NCI-H345 (cell line): ENCODE data around the gene TAGLN2.

Source experiments
- DNase-seq: peaks from one replicate; lab custom pipeline; 2025; lab: John Stamatoyannopoulos, UW

The TAGLN2 gene

DNA sequence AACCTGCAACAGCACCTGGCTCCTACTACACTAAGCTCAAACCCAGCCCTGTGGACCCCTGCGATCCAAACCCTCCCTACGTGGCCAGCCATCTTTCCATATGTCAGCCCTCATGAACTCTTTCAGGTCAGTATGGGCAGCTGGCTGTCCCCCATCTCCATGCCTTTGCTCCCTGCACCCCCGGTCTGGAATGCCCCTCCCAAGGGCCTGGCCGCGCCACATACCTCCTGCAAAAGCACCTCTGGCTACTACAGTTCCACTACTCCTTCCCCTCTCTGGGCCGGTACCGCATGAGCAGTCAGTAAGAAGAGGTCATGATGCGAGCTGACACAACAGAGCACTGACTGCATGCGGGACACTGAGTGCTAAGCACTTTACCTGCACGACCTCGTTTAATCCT lies 10.0 kb upstream of the TAGLN2 start:
- no peak for DNase-seq

DNA sequence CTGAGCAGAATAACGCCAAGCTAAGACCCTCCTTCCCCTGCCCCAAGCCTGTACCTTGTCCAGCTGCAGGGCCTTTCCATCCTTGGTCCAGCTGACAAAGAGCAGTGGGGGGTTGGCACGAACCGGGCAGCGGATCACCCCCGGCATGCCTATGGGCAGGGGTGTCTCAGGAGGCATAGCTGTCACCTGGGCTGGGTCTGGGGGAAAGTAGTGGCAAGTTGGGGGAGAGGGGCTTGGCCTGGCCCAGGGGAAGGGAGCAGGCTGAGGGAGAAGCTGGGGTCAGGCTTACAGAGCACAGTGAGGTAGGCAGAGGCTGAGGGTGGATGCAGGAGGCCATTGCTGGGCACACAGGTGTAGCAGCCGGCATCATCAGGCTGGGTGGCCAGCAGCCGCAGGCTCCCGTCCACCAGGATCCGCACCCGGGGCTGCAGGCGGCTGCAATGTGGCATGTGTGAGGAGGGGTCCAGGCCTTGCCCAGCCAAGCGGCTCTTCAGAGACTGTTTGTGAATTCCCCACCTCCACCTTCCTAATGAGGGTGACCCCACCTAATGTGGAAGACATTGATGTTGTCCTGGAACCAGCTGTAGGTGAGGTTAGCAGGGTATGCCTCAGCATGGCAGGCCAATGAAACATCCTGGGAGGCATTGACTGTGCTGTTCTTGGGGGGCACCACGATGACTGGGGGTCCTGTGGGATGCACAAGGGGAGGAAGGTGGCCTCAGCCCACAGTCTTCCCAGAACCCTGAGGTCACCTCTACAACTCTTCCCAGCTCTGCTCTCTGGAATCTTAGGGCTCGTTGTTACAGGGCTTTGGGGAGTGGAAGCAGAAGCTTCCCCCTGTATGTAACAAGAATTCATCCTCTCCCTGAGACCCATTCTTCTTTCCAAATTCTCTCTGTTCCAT lies 9.1 kb upstream of the TAGLN2 start:
- DNase-seq: no peak

DNA sequence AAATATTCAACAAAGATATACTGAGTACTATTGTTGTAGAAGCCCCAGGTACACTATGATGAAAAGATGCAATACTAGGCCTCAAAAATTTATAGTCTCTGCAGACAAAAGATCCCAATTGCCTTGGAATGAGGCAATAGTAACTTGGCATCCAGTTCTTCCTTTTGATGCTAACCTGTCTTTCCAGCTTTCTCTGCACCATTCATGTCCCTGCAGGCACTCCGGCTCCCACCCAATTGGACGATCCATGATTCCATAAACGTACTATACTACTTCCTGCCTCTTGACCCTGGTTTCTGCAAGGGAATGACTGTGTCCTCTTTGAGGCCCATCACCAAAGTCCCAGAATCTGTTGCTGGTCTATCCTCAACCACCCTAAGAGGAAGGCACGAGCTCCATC lies 8.0 kb upstream of the TAGLN2 start:
- no peak for DNase-seq

DNA sequence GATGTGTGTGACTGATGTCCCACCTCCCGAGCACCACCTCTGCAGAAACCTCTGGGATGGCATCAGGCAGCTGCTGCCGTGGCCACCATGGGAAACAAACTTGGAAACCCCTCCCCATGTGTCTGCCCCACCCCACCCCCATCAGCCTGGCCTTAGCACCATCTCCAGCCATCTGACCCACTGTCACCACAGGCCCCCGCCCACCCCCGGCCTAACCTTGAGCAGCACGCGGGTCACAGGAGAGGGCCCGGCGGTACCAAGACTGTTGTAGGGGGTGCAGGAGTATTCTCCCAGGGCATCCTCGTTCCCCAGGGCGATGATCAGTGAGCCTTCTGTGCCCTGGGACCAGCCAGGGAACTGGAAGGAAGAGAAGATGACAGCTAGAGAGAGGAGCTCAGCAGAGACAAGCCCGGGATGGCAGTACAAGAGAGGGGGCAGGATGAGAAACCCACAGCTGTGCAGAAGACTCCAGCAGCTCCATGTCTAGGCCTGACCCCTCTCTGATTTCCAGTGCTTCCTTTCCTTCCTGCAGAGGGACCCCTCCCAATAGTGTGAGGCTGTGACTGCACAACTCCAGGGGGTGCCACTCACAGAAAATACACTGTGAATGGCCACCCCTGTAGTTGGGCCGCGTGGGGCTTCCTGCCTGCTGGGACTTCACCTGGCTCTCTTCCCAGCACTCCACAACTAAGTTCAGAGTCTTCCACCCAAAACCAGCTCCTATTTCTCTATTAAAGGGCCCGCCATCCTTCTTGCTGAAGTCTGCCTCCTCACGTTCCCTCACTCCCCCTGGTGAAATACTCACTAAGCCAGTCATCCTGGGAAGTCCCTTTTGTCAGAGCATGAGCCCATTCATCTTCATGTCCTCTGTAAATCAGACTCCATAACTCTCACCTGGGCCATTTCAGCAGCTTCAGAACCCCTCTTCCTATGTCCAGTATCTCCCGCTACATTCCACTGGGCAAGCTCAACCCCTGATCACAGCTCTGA lies 7.3 kb upstream of the TAGLN2 start:
- peak; percentile 1 for DNase-seq

DNA sequence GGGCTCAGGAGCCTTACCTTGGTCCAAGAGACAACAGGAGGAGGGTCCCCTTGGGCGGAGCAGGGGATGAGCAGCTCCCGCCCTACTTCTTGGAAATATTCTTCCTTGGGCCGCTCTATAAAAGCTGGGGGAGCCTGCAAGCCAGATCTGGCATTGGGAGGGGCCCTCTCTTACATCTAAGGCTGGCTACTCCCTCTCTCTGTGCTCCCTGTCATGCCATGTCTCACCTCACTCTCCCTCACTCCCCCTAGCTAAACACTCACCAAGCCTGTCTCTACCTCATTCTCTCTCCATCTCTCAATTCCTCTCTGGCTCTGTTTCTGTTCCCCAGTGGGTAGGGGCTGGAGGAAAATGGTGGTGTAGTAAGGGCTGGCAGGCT lies 6.5 kb upstream of the TAGLN2 start:
- no peak for DNase-seq

DNA sequence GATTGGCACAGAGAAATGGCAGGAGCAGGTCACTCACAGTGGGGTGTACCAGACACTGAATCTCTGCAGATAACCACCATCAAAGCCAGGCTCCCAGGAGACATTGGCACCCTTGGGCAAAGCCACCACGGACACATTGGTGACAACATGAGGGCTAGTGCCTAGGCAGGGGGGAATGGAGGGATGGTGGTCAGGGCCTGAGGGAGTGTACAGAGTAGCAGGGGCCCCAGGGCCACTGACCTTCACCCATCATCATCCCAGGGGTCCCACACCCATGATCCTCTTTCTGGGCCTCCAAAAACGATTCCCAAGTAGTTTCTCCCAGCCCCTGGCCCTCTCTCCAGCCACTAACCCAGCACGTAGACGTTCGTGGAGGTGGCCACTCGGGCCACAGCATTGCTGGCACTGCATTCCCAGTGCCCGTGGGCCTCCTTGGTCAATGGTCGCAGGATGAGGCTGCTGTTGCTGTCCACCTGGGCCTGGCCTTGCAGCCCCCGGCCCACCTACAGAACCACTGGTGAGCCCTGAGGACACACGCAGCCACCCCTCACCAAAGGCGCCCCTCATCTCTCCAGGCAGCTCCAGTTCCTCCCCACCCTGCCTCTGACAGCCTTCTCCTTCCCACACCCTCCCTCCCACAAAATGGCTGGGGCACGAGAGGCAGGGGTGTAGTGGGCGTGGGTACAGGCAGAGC lies 5.9 kb upstream of the TAGLN2 start:
- no peak for DNase-seq

DNA sequence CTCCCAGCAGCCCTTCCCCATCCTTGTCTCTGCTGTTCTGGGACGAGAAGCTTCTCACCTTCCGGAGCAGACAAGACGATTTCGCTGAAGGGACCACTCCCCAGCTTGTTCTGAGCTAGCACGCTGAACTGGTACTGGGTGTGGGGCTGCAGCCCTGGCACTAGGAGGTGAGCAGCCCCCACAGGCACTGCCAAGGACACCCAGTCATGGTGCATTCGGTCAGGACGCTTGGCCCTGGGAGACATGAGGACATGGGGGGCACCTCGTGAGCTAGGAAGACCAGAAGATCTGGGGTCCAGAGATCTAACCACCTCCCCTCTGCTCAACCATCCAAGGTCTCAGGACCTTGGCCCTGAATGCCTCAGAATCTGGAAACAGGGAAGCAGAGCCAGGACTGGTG lies 5.3 kb upstream of the TAGLN2 start:
- DNase-seq: no peak

DNA sequence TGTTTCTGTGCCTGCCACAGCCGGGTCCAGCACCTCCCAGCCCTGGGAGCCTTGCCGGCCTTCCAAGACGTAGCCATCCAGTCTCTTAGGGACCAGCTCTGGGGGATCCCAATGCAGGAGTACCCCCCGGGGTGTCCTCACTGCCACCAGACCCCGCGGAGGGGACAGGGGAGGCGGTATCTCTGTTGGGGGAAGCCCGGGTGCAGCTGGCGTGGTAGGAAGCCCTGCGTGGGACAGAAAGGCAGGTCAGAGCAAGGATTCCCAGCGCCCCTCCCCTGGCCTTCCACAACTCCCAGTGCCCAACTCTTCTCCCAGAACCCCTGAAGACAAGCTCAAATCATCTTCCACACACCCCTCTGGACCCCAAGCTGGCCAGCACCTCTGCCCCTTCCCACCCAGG lies 4.9 kb upstream of the TAGLN2 start:
- no peak for DNase-seq

DNA sequence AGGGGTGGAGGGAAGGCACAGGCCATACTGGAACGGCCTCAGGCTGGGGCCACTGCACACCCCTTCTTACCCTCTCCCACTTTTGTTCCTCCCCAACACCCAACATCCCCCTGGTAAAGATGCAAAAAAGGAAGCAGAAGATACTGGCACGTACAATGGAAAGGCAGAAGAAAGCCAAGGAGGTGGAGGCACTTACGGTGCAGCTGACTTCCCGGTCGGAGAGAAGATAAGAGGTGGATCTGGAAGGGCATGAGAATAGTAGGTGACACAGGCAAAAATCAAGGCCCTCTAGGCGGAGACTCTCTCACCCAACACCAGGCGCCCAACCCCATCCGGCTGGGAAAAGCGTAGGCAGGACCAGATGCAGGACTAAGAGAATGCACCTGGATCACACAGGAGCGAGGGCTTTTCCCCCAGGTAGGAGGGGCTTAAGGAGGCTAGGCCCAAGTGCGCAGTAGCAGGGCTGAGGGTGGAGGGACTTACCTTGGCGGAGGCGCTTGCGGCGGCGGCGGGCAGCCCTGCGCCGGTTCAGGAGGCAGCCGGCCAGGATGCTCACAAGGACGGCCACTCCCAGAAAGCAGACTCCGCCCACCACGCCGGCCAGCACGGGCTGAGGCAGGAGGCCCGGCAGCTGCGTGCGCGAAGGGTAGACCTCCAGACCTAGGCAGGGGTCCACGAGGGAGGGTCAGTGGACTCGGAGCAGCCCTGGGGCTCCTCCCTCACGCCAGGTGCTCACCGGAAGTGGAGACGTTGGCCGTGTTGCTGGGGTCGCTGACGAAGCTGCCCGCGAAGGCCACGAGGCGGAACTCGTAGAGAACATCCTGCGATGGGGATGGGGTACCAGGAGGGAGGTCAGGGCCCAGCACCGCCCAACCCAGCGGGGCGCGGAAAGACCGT lies 4.1 kb upstream of the TAGLN2 start:
- DNase-seq: no peak

DNA sequence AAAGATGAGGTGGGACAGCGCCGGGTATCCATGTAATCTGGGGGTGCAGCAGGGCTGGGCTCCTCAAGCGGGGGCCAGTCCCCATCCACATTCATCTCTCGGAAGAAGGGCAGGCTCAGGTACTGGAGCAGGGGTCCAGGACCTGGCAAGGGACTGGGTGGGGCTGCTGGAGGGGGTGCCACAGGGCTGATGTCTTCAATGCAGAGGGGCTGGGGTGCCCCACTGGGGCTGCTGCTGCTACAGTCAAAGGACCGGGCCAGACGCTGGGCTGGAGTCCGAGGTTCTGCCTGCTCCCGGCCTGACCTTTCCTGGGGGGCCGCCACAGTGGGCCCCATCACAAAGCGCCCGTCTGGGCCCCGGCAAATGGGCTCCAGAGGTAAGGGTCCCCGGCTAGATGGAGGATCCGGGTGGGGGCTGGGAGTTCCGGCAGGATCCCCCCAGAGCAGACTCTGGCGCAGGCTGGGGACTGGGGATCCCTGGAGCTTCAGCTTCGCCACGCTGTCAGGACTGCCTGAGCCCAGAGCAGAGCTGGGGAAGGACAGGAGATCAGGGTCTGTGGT lies 3.3 kb upstream of the TAGLN2 start:
- no peak for DNase-seq

DNA sequence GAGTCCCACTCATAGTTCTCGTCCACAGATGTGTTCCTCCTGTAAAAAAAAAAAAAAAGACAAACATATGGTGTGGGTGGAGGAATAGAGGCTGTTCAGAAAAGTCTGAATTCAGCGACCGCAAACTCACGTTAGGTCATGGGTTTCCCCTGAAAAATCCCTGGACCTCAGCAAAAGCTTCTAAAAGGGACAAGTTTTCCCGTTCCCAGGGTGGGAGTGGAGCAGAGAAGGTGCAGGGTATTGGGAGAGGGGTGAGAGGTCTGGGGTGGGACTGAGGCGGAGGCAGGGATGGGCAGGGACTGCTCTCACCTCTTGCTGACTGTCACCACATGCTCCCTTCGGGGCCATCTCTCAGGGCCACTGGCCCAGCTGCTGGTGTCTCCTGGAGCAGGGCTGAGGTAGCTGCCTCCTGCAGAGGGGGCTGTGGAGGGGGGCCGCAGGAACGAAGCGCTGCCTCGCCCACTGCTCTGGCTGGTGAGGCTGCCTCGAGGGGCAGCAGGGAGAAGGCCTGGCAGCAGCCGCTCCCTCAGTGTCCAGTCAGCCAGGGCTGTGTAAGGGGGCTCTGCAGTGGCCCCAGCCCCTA lies 2.6 kb upstream of the TAGLN2 start:
- DNase-seq: no peak

DNA sequence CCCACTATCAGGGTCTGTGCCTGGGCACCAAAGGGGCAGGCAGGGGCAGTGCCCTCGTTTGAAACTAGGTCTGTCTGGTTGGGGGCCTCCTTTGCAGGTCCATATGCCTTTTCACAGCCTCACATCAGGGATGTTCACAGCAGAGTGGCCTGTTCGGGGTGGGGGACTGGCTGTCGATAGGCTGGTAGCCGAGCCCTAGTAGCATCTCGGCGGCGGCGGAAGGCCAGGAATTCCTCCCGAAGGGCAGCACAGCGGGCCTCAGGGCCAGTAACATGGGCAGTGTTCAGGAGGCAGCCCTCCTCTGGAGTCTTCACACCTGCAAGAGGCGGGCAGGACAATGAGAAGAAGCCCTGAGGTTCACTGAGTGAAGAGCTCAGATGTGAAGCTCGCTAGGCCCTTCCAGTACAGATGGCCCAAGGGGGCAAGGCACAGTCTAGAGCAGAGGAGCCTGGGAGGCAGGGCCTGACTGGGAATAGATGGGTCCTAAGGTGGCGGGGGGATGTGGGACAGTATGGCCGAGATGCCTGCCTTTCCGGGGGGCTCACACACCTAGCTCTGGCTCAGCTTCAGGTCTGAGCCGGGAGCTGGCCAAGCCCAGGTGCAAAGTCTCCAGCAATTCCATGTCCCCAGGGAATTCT lies 2.0 kb upstream of the TAGLN2 start:
- DNase-seq: no peak

DNA sequence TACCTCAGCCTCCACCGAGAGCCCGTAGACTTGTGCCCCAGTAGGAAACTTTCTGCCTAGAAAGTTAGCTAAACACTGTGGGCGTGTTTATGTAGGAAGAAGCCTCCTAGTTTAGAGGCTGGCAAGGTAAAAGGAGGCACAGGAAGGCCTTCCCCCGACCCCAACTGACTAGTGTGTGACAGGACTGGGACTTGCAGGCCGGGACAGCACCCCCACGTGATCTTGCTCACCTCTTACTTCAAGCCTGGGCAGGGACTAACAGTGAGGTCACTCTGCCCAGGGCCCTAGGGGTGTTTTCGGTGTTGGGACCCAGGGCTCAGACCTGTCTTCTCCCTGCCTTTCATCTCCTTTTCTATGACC lies 392 bp upstream of the TAGLN2 start:
- no peak for DNase-seq

DNA sequence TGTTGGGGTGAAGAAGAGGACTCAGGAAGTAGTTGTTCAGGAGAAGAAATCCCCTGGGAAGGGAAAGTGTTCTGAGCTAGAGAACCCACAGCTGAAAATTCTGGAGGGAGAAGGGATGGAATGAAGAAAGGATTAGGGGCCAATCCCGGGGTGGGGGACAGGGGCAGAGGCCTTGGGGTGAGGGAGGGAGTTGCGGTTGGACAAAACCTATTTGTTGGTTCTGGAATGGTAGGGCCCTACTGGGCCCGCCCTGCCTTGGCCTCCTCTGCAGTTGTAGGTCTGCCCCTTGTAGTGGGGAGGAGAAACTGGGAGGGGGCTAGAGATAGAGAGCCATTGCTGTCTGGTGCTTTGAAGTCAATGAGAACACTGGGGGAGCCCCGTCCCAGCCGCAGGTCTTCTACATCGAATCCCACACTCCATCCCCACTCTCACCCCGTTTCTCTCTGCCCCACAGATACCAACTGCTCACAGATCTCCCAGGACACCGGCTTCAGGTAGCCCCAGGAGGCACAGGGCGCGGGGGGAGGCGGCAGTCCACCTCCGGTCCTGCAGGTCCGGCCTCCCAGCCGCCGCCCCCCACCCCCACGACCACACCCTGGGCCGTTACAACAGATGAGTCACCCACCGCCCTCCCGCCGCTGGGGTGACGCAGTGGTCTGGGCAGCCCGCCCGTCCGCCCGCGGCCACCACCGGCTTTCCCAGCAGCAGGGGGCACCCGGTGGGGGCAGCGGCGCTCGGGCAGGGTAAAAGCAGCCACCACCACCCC lies 1.1 kb downstream of the TAGLN2 start:
- no peak for DNase-seq

DNA sequence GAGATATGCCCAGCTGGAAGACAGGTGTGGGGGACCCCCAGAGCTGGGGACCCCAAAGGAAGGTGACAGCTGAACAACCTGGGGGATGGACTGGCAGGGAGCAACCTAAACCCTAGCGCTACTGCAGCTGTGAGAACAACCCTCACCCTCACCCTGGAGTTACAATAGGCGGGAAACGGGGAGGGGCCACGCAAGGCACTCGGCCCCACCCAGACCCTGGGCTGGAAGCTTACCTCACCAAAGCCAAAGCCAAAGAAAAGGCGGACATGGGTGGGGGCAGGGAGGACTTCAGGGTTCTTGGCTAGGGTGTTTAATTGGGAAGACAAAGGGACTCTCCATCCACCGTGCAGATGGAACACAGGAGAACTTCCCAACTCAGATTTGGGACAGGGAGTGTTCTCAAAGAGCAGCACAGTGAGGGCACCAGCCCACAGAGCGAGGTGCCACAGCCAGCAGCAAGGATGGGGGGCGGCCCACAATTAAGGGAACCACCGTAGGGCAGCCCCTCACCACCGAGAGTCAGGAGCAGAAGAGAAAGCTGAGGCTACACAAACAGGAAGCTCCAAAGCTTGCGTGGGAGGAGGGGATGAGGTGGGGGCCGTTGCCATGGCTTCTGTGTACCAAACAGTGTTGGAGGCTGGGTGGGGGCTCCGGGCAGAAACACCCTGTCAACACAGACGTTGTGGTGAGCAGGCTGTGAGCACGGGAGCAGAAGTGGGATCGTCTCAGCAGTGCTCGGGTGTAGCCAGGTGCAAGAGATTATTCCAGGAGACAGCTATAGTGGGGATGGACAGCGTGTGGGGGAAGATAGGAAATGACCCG lies 1.9 kb downstream of the TAGLN2 start:
- peak; percentile 51 for DNase-seq

DNA sequence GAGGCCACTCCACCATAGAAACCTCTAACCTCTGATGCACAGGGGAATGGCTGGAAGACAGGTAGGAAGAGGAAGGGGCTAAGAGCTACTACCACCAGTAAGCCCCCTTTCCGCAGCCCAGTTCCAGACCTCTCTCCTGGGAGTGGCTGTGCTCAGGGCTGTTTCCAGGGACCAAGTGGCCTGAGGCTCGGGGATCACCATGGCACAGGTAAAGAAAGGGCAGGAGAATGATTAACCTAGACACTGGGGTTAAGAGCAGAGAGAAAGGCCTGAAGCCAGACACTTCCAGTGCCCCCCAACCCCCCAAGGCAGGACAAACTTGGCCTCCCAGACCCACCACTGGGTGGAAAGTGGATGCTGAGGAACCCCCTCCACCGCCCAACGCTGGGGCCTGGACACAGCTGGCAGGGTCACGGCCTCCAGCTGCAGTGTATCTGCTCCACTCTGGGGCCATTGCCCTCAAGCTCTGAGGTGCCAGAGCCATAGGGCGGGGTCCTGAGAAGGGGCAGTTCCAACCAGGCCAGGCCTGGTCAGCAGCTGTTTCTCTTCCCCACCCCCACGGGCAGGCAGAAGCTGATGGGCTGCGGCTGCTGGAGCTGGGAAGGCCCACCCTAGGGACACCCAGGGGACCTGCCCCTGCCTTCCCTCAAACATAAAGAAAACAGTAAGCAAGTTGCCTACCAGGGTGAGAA lies 2.6 kb downstream of the TAGLN2 start:
- DNase-seq: no peak

DNA sequence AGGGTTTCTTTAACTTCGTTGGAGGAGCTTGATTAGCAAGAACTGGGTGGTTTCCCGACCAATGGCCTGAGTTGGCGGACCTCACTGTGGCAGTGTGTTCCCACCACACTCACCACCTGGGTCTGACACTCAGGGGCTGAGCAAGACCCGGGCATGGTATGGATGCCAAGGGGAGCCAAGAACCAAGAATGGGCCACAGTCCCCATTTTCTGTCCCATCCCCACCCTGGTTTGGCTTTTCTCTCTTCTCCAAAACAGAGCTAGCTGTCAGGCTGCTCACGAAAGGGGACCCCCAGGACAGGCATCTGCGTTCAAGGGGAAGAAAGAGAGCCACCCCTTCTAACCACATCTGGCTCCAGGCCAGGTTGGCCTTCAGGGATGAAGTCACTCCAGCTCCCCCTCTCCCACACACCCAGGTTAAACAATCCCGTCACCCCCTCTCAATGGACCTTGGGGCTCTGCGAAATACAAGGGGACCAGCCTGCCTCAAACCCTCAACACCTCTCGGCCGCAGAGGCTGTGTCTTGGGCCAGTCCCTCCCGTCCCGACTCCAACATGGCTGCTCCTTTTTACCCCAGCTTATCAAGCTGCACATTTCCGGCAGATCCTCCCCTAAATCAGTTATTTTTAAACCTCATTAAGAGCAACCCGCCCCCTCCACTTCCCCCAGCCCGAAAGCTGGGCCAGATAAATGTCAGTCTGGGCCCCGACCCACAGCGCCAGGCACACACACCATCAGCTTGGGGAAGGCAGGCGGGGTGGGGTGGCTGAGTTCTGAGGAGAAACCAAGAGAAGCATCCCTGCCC lies 3.4 kb downstream of the TAGLN2 start:
- no peak for DNase-seq
